GM12874 (cell line): ENCODE results near the gene FRG2B.
"Not testable (repeated sequence)": the region's sequence is repeated elsewhere in the genome, so short reads cannot be mapped to it uniquely, and the experiment has no call there.

Experiments used
- TF ChIP-seq, protein P1 (sequence below): IDR thresholded peaks from 2 replicates; pipeline ENCODE4 v1.5.1; 2011; ENCODE audit warnings: low read depth, mild to moderate bottlenecking, control low read depth, low read length, moderate library complexity; ENCODE audit not compliant: insufficient read depth

Gene FRG2B

GRCh38 chr10:133626695-133627094 is at the start of gene FRG2B:
Gene FRG2B (minus strand): TSS chr10:133626795. CDS start chr10:133626742, 53 bp downstream.
- TF ChIP-seq, protein P1, sequence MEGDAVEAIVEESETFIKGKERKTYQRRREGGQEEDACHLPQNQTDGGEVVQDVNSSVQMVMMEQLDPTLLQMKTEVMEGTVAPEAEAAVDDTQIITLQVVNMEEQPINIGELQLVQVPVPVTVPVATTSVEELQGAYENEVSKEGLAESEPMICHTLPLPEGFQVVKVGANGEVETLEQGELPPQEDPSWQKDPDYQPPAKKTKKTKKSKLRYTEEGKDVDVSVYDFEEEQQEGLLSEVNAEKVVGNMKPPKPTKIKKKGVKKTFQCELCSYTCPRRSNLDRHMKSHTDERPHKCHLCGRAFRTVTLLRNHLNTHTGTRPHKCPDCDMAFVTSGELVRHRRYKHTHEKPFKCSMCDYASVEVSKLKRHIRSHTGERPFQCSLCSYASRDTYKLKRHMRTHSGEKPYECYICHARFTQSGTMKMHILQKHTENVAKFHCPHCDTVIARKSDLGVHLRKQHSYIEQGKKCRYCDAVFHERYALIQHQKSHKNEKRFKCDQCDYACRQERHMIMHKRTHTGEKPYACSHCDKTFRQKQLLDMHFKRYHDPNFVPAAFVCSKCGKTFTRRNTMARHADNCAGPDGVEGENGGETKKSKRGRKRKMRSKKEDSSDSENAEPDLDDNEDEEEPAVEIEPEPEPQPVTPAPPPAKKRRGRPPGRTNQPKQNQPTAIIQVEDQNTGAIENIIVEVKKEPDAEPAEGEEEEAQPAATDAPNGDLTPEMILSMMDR, result not testable (repeated sequence)

- TF ChIP-seq, protein P1, result no peak
These were observed 7.7 kb downstream of the FRG2B start for GRCh38 chr10:133618851-133619250.

DNA sequence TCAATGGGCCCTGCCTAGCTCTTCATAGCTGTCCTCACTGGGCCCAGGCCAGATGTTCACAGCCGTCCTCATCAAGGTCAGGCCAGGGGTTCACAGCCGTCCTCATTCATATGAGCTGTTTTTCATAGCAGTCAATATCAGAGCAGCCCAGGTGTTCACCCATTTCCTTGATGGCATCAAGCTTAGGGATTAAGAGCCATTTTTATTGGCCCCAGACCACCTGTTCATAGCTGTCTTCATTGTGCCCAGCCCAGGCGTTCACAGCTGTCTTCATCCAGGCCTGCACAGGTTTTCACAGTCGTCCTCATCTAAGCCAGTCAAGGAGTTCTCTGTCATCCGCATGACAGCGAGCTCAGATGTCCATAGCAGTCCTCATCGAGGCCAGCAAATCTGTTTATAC is 9.4 kb downstream of the FRG2B start:
- TF ChIP-seq, protein P1, result no peak

- TF ChIP-seq, protein P1, result no peak
These were observed 10.0 kb downstream of the FRG2B start for GRCh38 chr10:133616371-133617130.

GRCh38 chr10:133614830-133615580 is 11.6 kb downstream of the FRG2B start:
- TF ChIP-seq, protein P1, result no peak

GRCh38 chr10:133613699-133614098 is 12.9 kb downstream of the FRG2B start:
- TF ChIP-seq, protein P1, result no peak

DNA sequence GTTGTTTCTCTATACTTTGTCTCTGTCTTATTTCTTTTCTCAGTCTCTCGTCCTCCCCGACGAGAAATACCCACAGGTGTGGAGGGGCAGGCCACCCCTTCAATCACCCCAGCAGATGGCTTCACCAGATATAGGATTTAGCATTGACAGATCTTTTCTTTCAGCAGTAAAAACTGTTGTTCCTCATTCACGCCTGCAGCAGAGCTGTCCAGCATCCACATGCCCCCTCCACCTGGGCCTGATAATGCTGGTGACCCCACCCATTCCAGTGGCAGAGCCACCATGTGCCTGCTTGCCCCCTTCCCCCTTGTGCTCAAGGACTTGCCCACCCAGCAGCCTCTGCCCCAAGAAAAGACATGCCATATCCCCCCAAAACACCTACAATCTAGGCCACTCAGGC is 15.5 kb downstream of the FRG2B start:
- TF ChIP-seq, protein P1, result no peak
